ENCODE data around the gene SERINC3. TPM values are rescaled to one million over a fixed set of nuclear protein-coding genes. Genes with fewer than 3 reads are reported as not detected.

SERINC3 gene
- total and polyA plus RNA-seq, 2 of the 13 experiments (the other 11 are each of a cell fraction or from before 2014, with no cell fraction given): 82.0 to 226 TPM

GRCh38 chr20:44475694-44476560 is 45.9 kb downstream of the SERINC3 start, which contains the start of gene TTPAL (continued):
- TF ChIP-seq GMEB2 (CRISPR knock-in tag; IDR thresholded peaks at IDR 0.05; ENCODE audit: low read depth) (peak; percentile 79), SOX6 (IDR thresholded peaks at IDR 0.05) (no peak), SOX6 (CRISPR knock-in tag; IDR thresholded peaks at IDR 0.05) (peak; percentile 77), ZNF841 (CRISPR knock-in tag; IDR thresholded peaks at IDR 0.05; ENCODE audit: borderline replicate concordance) (no peak), ZNF576 (CRISPR knock-in tag; IDR thresholded peaks at IDR 0.05) (peak; percentile 84), ZNF546 (CRISPR knock-in tag; conservative IDR thresholded peaks at IDR 0.05) (peak; percentile 99), ZBTB46 (CRISPR knock-in tag; IDR thresholded peaks at IDR 0.05; ENCODE audit: borderline replicate concordance) (peak; percentile 89), ZKSCAN1 (IDR thresholded peaks at IDR 0.05; ENCODE audit: low read length) (no peak), DBP (CRISPR knock-in tag; IDR thresholded peaks at IDR 0.05; ENCODE audit: not compliant biosample characterization) (peak; percentile 43), ZBTB39 (CRISPR knock-in tag; IDR thresholded peaks at IDR 0.05) (no peak), RERE (CRISPR knock-in tag; IDR thresholded peaks at IDR 0.05; ENCODE audit: low read depth) (no peak), SMARCC2 (IDR thresholded peaks at IDR 0.05) (no peak)
